ENCODE measurements around the gene ADARB2.

Gene ADARB2

GRCh38 chr10:1489801-1490200 lies 247.5 kb downstream of the ADARB2 start:
- no peak overlapping the region for H3K4me3 Mint-ChIP-seq
- ATAC-seq (no peak), DNase-seq (no peak)
- H3K4me1 Mint-ChIP-seq = no peaks in the 10 kb centered on the region
- H3K9me3 Mint-ChIP-seq = no peaks in the 10 kb centered on the region
- H3K27ac Mint-ChIP-seq = no peak overlapping the region
- no peaks in the 10 kb centered on the region for H3K27me3 Mint-ChIP-seq

GRCh38 chr10:1488970-1489548 lies 248.3 kb downstream of the ADARB2 start:
- no peaks in the 10 kb centered on the region for H3K4me1 Mint-ChIP-seq
- no peak overlapping the region for H3K27ac Mint-ChIP-seq
- no peaks in the 10 kb centered on the region for H3K27me3 Mint-ChIP-seq
- DNase-seq = no peak
- no peaks in the 10 kb centered on the region for H3K9me3 Mint-ChIP-seq
- ATAC-seq = no peak
- H3K4me3 Mint-ChIP-seq = no peak overlapping the region

GRCh38 chr10:1486841-1487687 lies 250.3 kb downstream of the ADARB2 start:
- DNase-seq (no peak), ATAC-seq (no peak)
- Mint-ChIP-seq H3K4me3 (no peak overlapping the region), H3K9me3 (no peaks in the 10 kb centered on the region), H3K27me3 (no peaks in the 10 kb centered on the region), H3K27ac (peak overlapping the region in 1 of 2 donors; percentile 82), H3K4me1 (no peaks in the 10 kb centered on the region)

DNA sequence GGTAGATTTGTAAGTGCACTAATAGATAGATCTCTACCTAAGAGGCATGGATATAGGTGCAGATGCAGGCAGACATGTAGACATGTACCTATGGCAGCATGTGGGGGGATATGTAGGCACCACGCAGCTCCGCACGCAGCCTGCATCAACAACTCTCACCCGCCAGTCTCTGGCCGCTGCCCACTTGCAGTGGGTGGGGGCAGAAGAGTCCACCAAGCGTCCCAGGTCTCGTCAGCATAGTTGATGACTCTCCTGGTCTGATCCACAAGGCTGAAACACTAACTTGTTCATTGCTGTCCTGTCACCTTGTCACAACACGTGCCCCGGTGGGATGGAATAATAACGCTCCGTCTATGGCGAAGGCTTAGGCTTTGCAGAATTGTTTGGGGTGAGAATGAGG lies 252.0 kb downstream of the ADARB2 start:
- H3K27me3 Mint-ChIP-seq = no peaks in the 10 kb centered on the region
- no peaks in the 10 kb centered on the region for H3K4me1 Mint-ChIP-seq
- H3K9me3 Mint-ChIP-seq = no peaks in the 10 kb centered on the region
- H3K4me3 Mint-ChIP-seq = no peak overlapping the region
- ATAC-seq (no peak), DNase-seq (no peak)
- H3K27ac Mint-ChIP-seq = no peak overlapping the region

DNA sequence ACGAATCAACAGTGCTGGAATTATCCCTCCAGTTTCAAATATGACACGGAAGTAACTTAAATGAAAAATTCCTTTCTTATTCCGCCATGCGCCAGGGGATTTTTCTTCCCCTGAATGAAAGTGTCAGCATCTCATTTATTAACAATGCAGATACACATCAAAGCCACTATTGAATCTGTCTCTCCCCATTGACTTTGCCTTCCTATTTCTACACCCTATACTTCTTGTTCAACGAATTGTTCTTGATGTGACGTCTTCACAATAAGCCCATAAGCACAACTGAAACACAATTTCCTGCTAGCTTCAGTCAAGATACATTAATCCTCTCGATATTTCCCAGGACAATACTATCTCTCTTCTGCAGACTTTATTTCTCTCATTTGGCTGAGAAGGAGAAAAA lies 253.5 kb downstream of the ADARB2 start:
- ATAC-seq = no peak
- H3K27ac Mint-ChIP-seq = no peak overlapping the region
- H3K4me3 Mint-ChIP-seq = no peak overlapping the region
- H3K4me1 Mint-ChIP-seq = no peaks in the 10 kb centered on the region
- no peaks in the 10 kb centered on the region for H3K27me3 Mint-ChIP-seq
- no peak for DNase-seq
- peaks cover 0 to 5% of the 10 kb centered on the region in 2 donors for H3K9me3 Mint-ChIP-seq

DNA sequence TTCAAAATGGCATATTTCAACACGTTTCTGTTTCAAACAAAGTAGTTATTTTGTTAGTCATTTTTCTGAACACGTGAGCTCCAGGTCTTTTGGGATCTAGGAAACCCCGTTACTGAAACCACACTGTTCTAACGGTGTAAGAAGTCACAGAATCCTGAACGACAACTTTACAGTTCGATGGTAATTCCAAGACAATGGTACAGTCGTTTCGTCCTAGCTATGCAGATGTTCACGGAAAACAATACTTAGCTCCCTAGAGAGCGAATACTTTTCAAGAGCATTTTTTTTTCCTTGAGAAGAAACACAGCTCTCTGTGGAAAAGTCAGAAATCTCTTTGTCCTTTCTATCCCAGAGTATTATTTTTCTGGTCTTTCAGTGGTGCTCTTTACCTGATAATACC lies 254.1 kb downstream of the ADARB2 start:
- H3K27me3 Mint-ChIP-seq = no peaks in the 10 kb centered on the region

DNA sequence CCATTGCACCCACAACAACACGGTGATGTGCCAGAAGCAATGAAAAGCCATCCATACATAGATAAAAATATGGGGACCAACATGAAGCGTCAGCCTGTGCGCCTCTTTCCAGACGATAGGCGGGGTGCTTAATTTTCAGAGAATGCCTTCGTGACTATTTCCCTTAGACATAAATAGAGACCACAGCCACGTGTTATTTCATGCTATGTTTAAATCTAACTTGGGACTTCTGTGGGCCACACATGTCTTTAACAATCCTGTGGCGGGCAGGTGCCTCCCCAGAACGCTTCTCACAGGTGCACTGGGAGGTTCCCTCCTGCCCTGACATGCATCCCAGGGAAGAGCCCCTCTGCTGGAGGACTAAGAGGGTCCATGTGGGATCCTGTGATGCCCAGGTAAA lies 259.7 kb downstream of the ADARB2 start:
- Mint-ChIP-seq H3K9me3 (peaks cover 0 to 5% of the 10 kb centered on the region in 2 donors), H3K27ac (peak overlapping the region in 1 of 2 donors; percentile 51), H3K4me3 (no peak overlapping the region), H3K27me3 (peaks cover 21% of the 10 kb centered on the region), H3K4me1 (no peaks in the 10 kb centered on the region)
- ATAC-seq (no peak), DNase-seq (no peak)

More for the DNA sequence above, 254.1 kb downstream of the ADARB2 start:
- ATAC-seq (no peak), DNase-seq (no peak)
- Mint-ChIP-seq H3K4me3 (no peak overlapping the region), H3K27ac (no peak overlapping the region), H3K4me1 (no peaks in the 10 kb centered on the region), H3K9me3 (peaks cover 0 to 5% of the 10 kb centered on the region in 2 donors)

- Mint-ChIP-seq H3K27ac (no peak overlapping the region), H3K27me3 (peaks cover 29% of the 10 kb centered on the region), H3K4me3 (no peak overlapping the region), H3K4me1 (no peaks in the 10 kb centered on the region), H3K9me3 (peaks cover 0 to 5% of the 10 kb centered on the region in 2 donors)
- no peak for DNase-seq
- ATAC-seq = no peak
Measured at GRCh38 chr10:1476455-1476803, 260.9 kb downstream of the ADARB2 start.

- no peaks in the 10 kb centered on the region for H3K4me1 Mint-ChIP-seq
- DNase-seq (no peak), ATAC-seq (no peak)
- peaks cover 0 to 5% of the 10 kb centered on the region in 2 donors for H3K9me3 Mint-ChIP-seq
- peak overlapping the region in 1 of 2 donors; percentile 16 for H3K27ac Mint-ChIP-seq
- no peak overlapping the region for H3K4me3 Mint-ChIP-seq
- H3K27me3 Mint-ChIP-seq = peaks cover 29% of the 10 kb centered on the region
Measured at GRCh38 chr10:1475771-1476454, 261.4 kb downstream of the ADARB2 start.

DNA sequence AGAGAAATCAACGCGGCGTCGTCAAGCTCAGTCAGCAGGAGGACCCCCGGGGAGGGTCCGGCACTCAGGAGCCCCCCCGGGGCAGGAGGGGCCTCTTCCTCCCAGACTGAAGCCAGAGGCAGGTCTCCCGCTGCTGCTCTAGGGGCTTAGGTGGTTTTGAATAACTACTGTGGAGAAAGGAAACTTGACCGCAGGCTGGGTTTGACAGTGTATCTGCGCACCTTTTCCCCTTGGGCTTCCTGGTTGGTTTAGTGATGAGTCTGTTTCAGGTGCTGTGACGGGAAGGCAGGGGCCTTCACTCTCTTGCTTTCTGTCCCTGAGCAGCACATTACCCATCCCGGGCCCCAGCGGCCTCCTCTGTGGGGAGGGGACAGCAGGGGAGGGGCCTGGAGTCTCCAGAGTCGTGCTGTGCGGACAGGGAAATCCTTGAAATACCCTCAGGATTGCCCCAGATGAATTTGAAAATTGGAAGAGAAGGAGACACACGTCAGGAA lies 262.2 kb downstream of the ADARB2 start:
- DNase-seq = no peak
- Mint-ChIP-seq H3K4me3 (no peak overlapping the region), H3K27ac (no peak overlapping the region), H3K27me3 (peaks cover 29% of the 10 kb centered on the region), H3K4me1 (no peaks in the 10 kb centered on the region), H3K9me3 (peaks cover 0 to 5% of the 10 kb centered on the region in 2 donors)
- ATAC-seq = no peak

DNA sequence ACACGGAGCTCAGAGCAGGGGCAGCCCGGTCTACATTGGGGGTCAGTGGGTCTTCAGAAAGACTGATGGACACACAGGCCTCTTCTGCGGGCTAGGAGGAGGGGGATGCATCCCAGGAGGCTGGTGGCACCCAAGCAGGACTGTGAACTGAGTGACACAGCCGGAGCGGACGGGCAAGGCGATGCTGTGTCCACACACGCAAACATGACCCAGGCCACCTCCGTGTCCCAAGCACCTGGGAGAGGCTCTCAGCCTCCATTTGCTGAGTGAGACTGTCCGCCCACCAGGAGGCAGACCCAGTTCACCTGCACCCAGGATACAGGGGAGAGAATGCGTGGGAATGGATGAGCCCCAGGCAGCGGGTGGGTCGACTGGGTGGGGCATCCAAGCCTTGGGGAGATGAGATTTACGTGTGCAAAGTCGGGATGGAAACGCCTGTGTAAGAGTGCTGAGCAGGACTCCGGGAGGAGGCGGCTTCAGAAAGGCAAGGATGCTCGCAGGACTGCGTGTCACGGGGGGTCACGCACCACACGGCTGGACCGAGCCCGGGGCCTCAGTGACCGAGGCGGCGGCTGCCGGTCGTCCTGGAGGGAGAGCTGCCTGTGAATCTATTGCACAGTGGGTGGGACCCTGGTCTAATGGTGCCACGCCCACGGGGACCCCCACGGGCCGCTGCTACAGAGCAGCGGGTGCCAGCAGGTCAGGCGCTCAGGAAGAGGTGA lies 262.8 kb downstream of the ADARB2 start:
- Mint-ChIP-seq H3K4me3 (no peak overlapping the region), H3K4me1 (no peaks in the 10 kb centered on the region)

GRCh38 chr10:1473874-1474273 lies 263.5 kb downstream of the ADARB2 start:
- Mint-ChIP-seq H3K4me3 (no peak overlapping the region), H3K9me3 (peaks cover 0 to under 1% of the 10 kb centered on the region in 2 donors), H3K4me1 (no peaks in the 10 kb centered on the region), H3K27me3 (peaks cover 29% of the 10 kb centered on the region), H3K27ac (no peak overlapping the region)
- DNase-seq (no peak), ATAC-seq (no peak)

More for the DNA sequence above, 262.8 kb downstream of the ADARB2 start:
- Mint-ChIP-seq H3K27me3 (peaks cover 29% of the 10 kb centered on the region), H3K27ac (no peak overlapping the region), H3K9me3 (peaks cover 0 to 5% of the 10 kb centered on the region in 2 donors)
- no peak for ATAC-seq
- DNase-seq = no peak

- DNase-seq = no peak
- ATAC-seq = peak; percentile 45
- H3K4me3 Mint-ChIP-seq = no peak overlapping the region
- H3K4me1 Mint-ChIP-seq = no peaks in the 10 kb centered on the region
- peaks cover 29% of the 10 kb centered on the region for H3K27me3 Mint-ChIP-seq
- H3K27ac Mint-ChIP-seq = no peak overlapping the region
- no peaks in the 10 kb centered on the region for H3K9me3 Mint-ChIP-seq
Measured at GRCh38 chr10:1472178-1472958, 265.0 kb downstream of the ADARB2 start.

DNA sequence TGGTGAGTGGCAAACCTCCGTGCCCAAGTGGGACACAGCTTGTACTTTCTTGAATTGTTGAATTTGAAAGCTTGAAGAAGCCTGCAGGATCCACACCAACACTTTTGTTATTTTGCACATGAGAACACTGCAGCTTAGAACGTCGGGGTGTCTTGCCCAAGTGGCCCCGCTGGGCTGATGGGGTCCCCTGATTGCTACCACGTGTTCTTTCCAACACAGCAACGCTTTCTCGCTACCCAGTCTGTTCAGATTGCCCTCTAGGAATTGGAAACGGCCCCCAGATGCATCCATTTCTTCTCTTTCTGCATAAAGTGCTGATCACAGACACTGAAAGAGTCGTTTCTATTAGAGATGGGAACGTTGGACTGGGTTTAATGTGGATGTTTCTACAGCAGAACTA lies 268.5 kb downstream of the ADARB2 start:
- Mint-ChIP-seq H3K9me3 (no peaks in the 10 kb centered on the region), H3K27ac (no peak overlapping the region), H3K4me1 (no peaks in the 10 kb centered on the region), H3K27me3 (peaks cover 18% of the 10 kb centered on the region), H3K4me3 (no peak overlapping the region)
- no peak for DNase-seq
- no peak for ATAC-seq

Data from stimulated activated naive CD8-positive, alpha-beta T cell treated with anti-CD3 and anti-CD28 coated beads, Interleukin-15, amount 100 ng/mL, for 72 hours (primary cell).